Measurements from ENCODE around the gene LMBR1. TPM values are rescaled to one million over a fixed set of nuclear protein-coding genes. Genes with fewer than 3 reads are reported as not detected.

The LMBR1 gene
- total and polyA plus RNA-seq, 2 experiments from 2014 or later = 21.8 to 26.7 TPM

DNA sequence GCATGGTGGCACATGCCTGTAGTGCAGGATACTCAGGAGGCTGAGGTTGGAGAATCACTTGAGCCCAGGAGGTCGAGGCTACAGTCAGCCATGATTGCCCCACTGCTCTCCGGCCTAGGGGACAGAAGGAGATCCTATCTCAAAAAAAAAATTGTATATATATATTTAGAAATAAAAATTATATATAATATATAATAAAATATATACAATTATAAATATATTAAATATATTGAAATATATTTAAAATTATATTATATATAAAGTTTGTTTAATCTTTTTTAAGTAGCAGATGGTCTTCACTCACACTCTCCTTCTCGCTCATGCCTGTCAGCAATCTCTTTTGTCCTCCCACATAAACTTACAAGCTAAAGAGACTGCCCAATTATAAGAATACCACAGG lies 58.5 kb downstream of the LMBR1 start:
- H3K9ac ChIP-seq = no peak overlapping the region
- TF ChIP-seq EZH2 (IDR thresholded peaks at IDR 0.05; ENCODE audit: insufficient read depth, poor library complexity, severe bottlenecking) (no peak), EZH2phosphoT487 (IDR thresholded peaks at IDR 0.05; ENCODE audit: insufficient read depth, low read depth) (no peak)
- H4K20me1 ChIP-seq (ENCODE audit: insufficient read depth) = no peaks in the 10 kb centered on the region
- no peaks in the 10 kb centered on the region for H3F3A ChIP-seq (ENCODE audit: insufficient read depth)
- H3K27ac ChIP-seq = no peak overlapping the region
- no peak for DNase-seq
- no peaks in the 10 kb centered on the region for H3K9me2 ChIP-seq (ENCODE audit: insufficient read depth)
- peaks cover 7% of the 10 kb centered on the region; the same call in 1 of the 2 replicates for H3K4me1 ChIP-seq (ENCODE audit: insufficient read depth)
- H3K4me2 ChIP-seq (ENCODE audit: unreplicated experiment) = no peak overlapping the region
- WGBS, 2 experiments (ENCODE audit: low coverage in 1 of 2, low lambda C conversion rate in 2 of 2, missing lambda C conversion rate in 2 of 2) = 96 to 99% methylated on average over 3 of the region's 3 CpGs
- no peaks in the 10 kb centered on the region for H3K27me3 ChIP-seq (replicated peaks; ENCODE audit: insufficient read depth)
- no peak overlapping the region for H3K4me3 ChIP-seq
- H3K36me3 ChIP-seq (ENCODE audit: low read depth) = no peaks in the 10 kb centered on the region
- in situ Hi-C loops (cut with MboI) = no loop called here
- no peaks in the 10 kb centered on the region for H3K79me2 ChIP-seq (ENCODE audit: insufficient read depth)
- H3K9me3 ChIP-seq (ENCODE audit: low read depth) = no peaks in the 10 kb centered on the region
- H2AFZ ChIP-seq = no peak overlapping the region

DNA sequence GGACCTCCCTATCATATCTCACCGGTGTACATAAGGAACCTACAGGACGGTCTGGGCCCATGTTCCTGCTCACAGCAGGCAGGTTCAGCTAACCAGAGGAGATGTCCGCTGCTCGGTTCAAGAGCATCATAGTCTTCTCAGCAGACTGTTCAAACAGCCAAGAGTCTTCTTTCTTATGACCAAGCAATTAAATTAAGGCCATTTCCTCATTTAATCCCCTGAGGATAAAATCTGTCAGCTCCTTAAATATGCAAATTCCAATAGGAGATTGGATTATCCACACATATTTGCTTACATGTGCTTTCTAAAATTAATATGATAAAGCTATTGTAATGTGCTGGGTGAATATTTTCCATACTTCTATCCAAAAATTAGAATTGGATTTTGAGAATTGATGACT lies 59.7 kb downstream of the LMBR1 start:
- Histone ChIP-seq H3K79me2 (ENCODE audit: insufficient read depth) (no peaks in the 10 kb centered on the region), H2AFZ (no peak overlapping the region), H3K9me3 (ENCODE audit: low read depth) (no peaks in the 10 kb centered on the region), H3K27me3 (replicated peaks; ENCODE audit: insufficient read depth) (no peaks in the 10 kb centered on the region), H3K9me2 (ENCODE audit: insufficient read depth) (no peaks in the 10 kb centered on the region), H3K4me1 (ENCODE audit: insufficient read depth) (peaks cover 7% of the 10 kb centered on the region; the same call in 1 of the 2 replicates), H3F3A (ENCODE audit: insufficient read depth) (no peaks in the 10 kb centered on the region), H3K4me2 (ENCODE audit: unreplicated experiment) (no peak overlapping the region), H3K9ac (no peak overlapping the region), H3K27ac (no peak overlapping the region), H3K36me3 (ENCODE audit: low read depth) (no peaks in the 10 kb centered on the region), H3K4me3 (no peak overlapping the region), H4K20me1 (ENCODE audit: insufficient read depth) (no peaks in the 10 kb centered on the region)
- WGBS, 2 experiments (ENCODE audit: low coverage in 1 of 2, low lambda C conversion rate in 2 of 2, missing lambda C conversion rate in 2 of 2) = 98% methylated on average over 4 of the region's 4 CpGs
- TF ChIP-seq EZH2 (IDR thresholded peaks at IDR 0.05; ENCODE audit: insufficient read depth, poor library complexity, severe bottlenecking) = no peak
- no peak for TF ChIP-seq EZH2phosphoT487 (IDR thresholded peaks at IDR 0.05; ENCODE audit: insufficient read depth, low read depth)
- no peak for DNase-seq
- in situ Hi-C loops (cut with MboI) = no loop called here

DNA sequence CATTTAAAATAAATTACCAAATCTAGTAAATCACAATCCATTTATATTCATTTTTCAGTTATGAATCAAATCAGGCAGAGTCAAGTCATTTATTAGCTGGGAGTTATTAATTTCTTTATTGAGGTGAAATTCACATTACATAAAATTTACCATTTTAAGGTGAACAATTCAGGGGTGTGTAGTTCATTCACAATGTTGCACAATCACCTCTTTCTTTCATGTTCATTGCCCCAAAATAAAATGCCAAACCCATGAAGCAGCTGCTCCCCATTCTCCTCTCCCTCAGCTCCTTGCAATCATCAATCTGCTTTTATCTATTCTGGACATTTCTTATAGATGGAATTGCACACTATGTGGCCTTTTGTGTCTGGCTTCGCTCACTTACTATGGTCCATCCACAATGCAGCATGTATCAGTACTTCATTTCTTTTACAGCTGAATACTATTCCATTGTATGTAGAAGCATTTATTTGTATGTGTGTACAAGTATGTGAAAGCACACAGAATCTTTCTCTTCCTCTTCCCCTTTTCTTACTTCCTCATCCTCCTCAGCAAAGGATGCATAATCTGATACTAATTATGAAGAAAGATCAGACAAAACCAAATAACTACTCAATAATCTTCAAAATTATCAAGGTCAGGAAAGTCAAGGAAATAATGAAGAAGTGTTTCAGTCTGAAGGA lies 60.6 kb downstream of the LMBR1 start:
- Histone ChIP-seq H4K20me1 (ENCODE audit: insufficient read depth) (no peaks in the 10 kb centered on the region), H3K9me2 (ENCODE audit: insufficient read depth) (no peaks in the 10 kb centered on the region), H3K36me3 (ENCODE audit: low read depth) (no peaks in the 10 kb centered on the region), H2AFZ (no peak overlapping the region), H3K9me3 (ENCODE audit: low read depth) (no peaks in the 10 kb centered on the region), H3K4me2 (ENCODE audit: unreplicated experiment) (no peak overlapping the region), H3K4me1 (ENCODE audit: insufficient read depth) (peaks cover 7% of the 10 kb centered on the region; the same call in 1 of the 2 replicates), H3K79me2 (ENCODE audit: insufficient read depth) (no peaks in the 10 kb centered on the region), H3K27ac (no peak overlapping the region), H3F3A (ENCODE audit: insufficient read depth) (no peaks in the 10 kb centered on the region), H3K4me3 (no peak overlapping the region), H3K27me3 (replicated peaks; ENCODE audit: insufficient read depth) (no peaks in the 10 kb centered on the region), H3K9ac (no peak overlapping the region)
- 93 to 95% methylated on average over 1 of the region's 1 CpG for WGBS, 2 experiments (ENCODE audit: low coverage in 1 of 2, low lambda C conversion rate in 2 of 2, missing lambda C conversion rate in 2 of 2)
- TF ChIP-seq EZH2phosphoT487 (IDR thresholded peaks at IDR 0.05; ENCODE audit: insufficient read depth, low read depth) (no peak), EZH2 (IDR thresholded peaks at IDR 0.05; ENCODE audit: insufficient read depth, poor library complexity, severe bottlenecking) (no peak)
- no peak for DNase-seq
- in situ Hi-C loops (cut with MboI) = no loop called here

DNA sequence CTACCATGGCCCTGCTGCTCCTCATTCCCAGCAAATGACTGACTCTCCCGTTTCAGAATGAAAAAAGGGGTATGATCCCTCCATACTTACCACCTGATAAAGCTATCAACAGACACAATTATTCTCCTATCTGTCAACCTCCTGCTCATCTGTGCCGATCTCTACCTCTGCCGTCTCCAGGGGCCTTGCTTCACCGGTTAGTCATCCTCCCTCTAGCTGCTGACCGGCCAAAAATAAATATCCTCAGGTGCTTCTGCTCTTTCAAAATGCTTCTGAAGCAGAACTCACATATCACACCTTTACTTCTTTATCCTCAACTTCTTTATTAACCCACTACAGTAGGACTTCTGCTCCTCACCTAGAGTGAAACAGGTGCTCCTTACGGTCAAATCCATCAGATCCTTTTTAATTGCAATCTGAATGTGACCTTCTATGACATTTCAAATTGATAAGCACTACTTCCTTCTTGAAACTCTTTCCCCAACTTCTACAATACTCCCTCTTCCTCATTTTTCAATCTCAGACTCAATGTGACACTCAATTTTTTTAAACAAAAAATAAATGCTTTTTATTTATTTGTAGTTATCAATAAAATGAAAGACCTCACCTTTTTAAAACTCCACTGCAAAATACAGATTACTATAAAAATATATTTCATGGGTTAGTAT lies 63.2 kb downstream of the LMBR1 start:
- Histone ChIP-seq H2AFZ (no peak overlapping the region), H3K4me2 (ENCODE audit: unreplicated experiment) (no peak overlapping the region), H3K9me3 (ENCODE audit: low read depth) (no peaks in the 10 kb centered on the region), H4K20me1 (ENCODE audit: insufficient read depth) (no peaks in the 10 kb centered on the region), H3K27me3 (replicated peaks; ENCODE audit: insufficient read depth) (no peaks in the 10 kb centered on the region), H3K27ac (no peak overlapping the region), H3F3A (ENCODE audit: insufficient read depth) (no peaks in the 10 kb centered on the region), H3K9ac (no peak overlapping the region), H3K79me2 (ENCODE audit: insufficient read depth) (no peaks in the 10 kb centered on the region), H3K36me3 (ENCODE audit: low read depth) (no peaks in the 10 kb centered on the region), H3K4me3 (no peak overlapping the region), H3K9me2 (ENCODE audit: insufficient read depth) (no peaks in the 10 kb centered on the region), H3K4me1 (ENCODE audit: insufficient read depth) (no peaks in the 10 kb centered on the region)
- no peak for TF ChIP-seq EZH2 (IDR thresholded peaks at IDR 0.05; ENCODE audit: insufficient read depth, poor library complexity, severe bottlenecking)
- TF ChIP-seq EZH2phosphoT487 (IDR thresholded peaks at IDR 0.05; ENCODE audit: insufficient read depth, low read depth) = no peak
- DNase-seq = no peak
- 85 to 87% methylated on average over 6 of the region's 6 CpGs for WGBS, 2 experiments (ENCODE audit: low coverage in 1 of 2, low lambda C conversion rate in 2 of 2, missing lambda C conversion rate in 2 of 2)
- in situ Hi-C loops (cut with MboI) = loop anchor here (10.0 kb wide), 1 partner anchor 1035 kb away; no protein-coding TSS in a partner anchor

Measured in GM23248 (cell line).